Spleen (tissue), 11 donors: ENCODE data around the gene OMG. TPM values are rescaled to one million over a fixed set of nuclear protein-coding genes. Genes with fewer than 3 reads are reported as not detected.

ENCODE experiments used
- DNase-seq: peaks from one replicate; pipeline ENCODE4 v3.0.0-alpha.2; 2020
- H3K27ac ChIP-seq, 8 donors: fragments of 200-600 bp; sonication (generic) in 7 of 8; 1 replicate in 4 of 8; 2 replicates in 4 of 8; pipeline versions ENCODE4 v1.5.0 to v1.8.0; 2016 to 2021; ENCODE audit warnings: inconsistent platforms in 4 of 8, mild to moderate bottlenecking in 4 of 8, moderate library complexity in 1 of 8
- H3K27me3 ChIP-seq, 7 donors: fragments of 200-600 bp; sonication (generic) in 6 of 7; replicated peaks in 1 of 7; 1 replicate in 4 of 7; 2 replicates in 3 of 7; pipeline versions ENCODE4 v1.5.0 to v1.8.0; 2016 to 2021; ENCODE audit warnings: inconsistent platforms in 3 of 7, mild to moderate bottlenecking in 1 of 7
- H3K36me3 ChIP-seq, 6 donors: fragments of 200-600 bp; sonication (generic) in 5 of 6; 1 replicate in 4 of 6; 2 replicates in 2 of 6; pipeline versions ENCODE4 v1.5.0 to v1.8.0; 2016 to 2021; ENCODE audit warnings: inconsistent platforms in 2 of 6
- H3K4me1 ChIP-seq, 6 donors: fragments of 200-600 bp; sonication (generic) in 5 of 6; 1 replicate in 3 of 6; 2 replicates in 3 of 6; pipeline versions ENCODE4 v1.5.0 to v1.8.0; 2016 to 2021; ENCODE audit warnings: inconsistent platforms in 3 of 6
- H3K4me3 ChIP-seq, 8 donors: fragments of 200-600 bp; sonication (generic) in 7 of 8; 1 replicate in 4 of 8; 2 replicates in 4 of 8; pipeline versions ENCODE4 v1.5.0 to v1.8.0; 2016 to 2021; ENCODE audit warnings: inconsistent platforms in 4 of 8, mild to moderate bottlenecking in 4 of 8, moderate library complexity in 2 of 8
- H3K9me3 ChIP-seq, 8 donors: fragments of 200-600 bp; sonication (generic) in 7 of 8; 1 replicate in 4 of 8; 2 replicates in 4 of 8; pipeline versions ENCODE4 v1.5.0 to v1.8.0; 2016 to 2021; ENCODE audit warnings: inconsistent platforms in 4 of 8
- CTCF ChIP-seq, 11 experiments: fragments of 200-600 bp in 7 of 11; fragments of 450-650 bp in 4 of 11; sonication (generic) in 4 of 11; IDR thresholded peaks in 8 of 11; conservative IDR thresholded peaks in 3 of 11; 1 replicate in 7 of 11; 2 replicates in 4 of 11; pipeline versions ENCODE4 v1.4.0 to v1.8.0; 2016 to 2021; ENCODE audit warnings: antibody characterized with exemption in 11 of 11, inconsistent platforms in 4 of 11, mild to moderate bottlenecking in 1 of 11
- POLR2A ChIP-seq, 3 donors: fragments of 450-650 bp; IDR thresholded peaks; one replicate each; pipeline ENCODE4 v1.5.1; 2017; ENCODE audit warnings: antibody characterized with exemption in 3 of 3, mild to moderate bottlenecking in 1 of 3
- POLR2AphosphoS5 ChIP-seq, 3 donors: sonication (generic); formaldehyde crosslinking; IDR thresholded peaks; one replicate each; pipeline ENCODE4 v1.5.1; 2017; ENCODE audit warnings: antibody characterized with exemption in 3 of 3
- WGBS, 5 donors: extraction: QIAGEN DNeasy Blood & Tissue Kit in 3 of 5; methylation state at CpG; one replicate each; pipeline versions ENCODE4 v1.1.5 to v1.1.7; 2013 to 2018; 5-methylcytosine and 5-hydroxymethylcytosine counted together
- intact Hi-C: fragments of 100-400 bp; cut with DNase I; formaldehyde crosslinking; loops from one replicate; pipeline ENCODE4 v1.15.0; 2023; ENCODE audit warnings: low total_unique reads
- polyA plus RNA-seq, 3 donors: library from polyadenylated mRNA; stranded (reverse); fragments of 200-250 nt; gene quantifications; one replicate each; pipeline ENCODE4 v1.2.1, GENCODE V29; 2013
- total RNA-seq, 7 donors: library from RNA; depleted of rRNA in 3 of 7; stranded (reverse); fragments of >200 nt in 3 of 7; fragmentation: NEBNext Ultra II Directional in 4 of 7; extraction: Animal tissue kit (Norgen Biotek cat#: 25700) in 4 of 7; gene quantifications; one replicate each; pipeline versions ENCODE4 v1.1.0 to v1.2.1, GENCODE V29; 2016 to 2021
- donor health status: healthy with polysubstance abuse.
- donor health status: DM: no; HTN: no; CAD: no; lungs with moderate emphysema.
- donor health status: DM: no; HTN: no; CAD: no.
- donor health status: Bipolar disorder and iron deficiency.
- donor health status: healthy.
- donor health status: DM: no; HTN: no; CAD: no.
- donor health status: DM: yes; HTN: yes; CAD: no.

OMG gene
- total and polyA plus RNA-seq, 10 donors: 0.41 to 14.5 (median 4.0) TPM; not detected in 1

DNA sequence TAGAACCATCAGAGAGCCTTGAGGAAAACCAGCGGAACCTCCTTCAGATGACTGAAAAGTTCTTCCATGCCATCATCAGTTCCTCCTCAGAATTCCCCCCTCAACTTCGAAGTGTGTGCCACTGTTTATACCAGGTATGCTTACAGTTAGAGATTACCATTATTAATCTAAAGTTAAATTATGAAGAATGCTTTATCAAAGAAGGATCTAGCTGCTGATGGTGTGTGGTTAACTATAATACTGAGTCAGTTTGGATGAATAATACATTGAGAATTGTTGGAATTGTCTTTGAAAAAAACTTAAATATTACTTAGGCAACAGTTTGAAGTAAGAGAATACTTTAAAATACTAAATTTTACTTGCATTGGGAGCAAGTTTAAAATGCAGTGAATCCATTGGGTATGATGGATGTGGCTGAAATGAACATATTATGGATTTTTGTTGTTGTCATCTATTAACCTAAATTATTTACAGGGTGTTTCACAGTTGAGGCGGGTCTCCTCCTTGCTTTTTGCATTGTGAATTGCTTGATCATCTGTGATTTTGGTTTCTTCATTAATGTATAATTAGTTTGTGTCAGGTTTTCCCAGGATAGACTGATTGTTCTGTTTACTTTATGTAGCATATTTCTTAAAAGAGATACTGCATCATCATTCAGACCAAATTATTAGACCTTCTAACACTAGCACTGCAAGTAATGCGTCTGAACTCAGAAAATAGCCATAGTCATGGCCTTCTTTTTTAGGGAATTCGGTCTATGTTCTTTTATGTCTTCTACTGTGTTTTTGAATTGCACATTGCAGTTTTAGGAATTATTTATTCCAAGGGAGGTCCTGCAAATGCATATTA, 47.8 kb downstream of the OMG start:
- peak overlapping the region in 1 of 8 donors; percentile 26 for H3K27ac ChIP-seq
- WGBS, 5 donors: 93 to 98% (median 96%) methylated on average over 5 of the region's 5 CpGs
- peaks cover 0 to 39% (median 4%) of the 10 kb centered on the region in 6 donors for H3K36me3 ChIP-seq
- H3K9me3 ChIP-seq: no peaks in the 10 kb centered on the region
- no peaks in the 10 kb centered on the region for H3K27me3 ChIP-seq
- H3K4me3 ChIP-seq: no peak overlapping the region
- intact Hi-C loops: loop anchor here (10.0 kb wide), 1 partner anchor 56 kb away; no protein-coding TSS in a partner anchor
- DNase-seq: no peak
- peaks cover 0 to 28% (median 16%) of the 10 kb centered on the region in 6 donors for H3K4me1 ChIP-seq
- TF ChIP-seq POLR2AphosphoS5 (IDR thresholded peaks at IDR 0.05): no peak
- no peak for TF ChIP-seq CTCF (IDR thresholded peaks at IDR 0.05 in 8 of 11, conservative IDR thresholded peaks at IDR 0.05 in 3 of 11)
- TF ChIP-seq POLR2A (IDR thresholded peaks at IDR 0.05): no peak

Other genes with a start within 250 kb of the OMG start
- 10 to 100 TPM; 49.1 to 97.7 (median 63.8) TPM for gene NF1, start 202.3 kb downstream of the OMG start, total RNA-seq
- 1 to 10 TPM; 3.1 to 5.7 (median 4.7) TPM for gene NF1, start 202.3 kb downstream of the OMG start, polyA plus RNA-seq
- 100 to 1,000 TPM; 115 to 220 (median 166) TPM for gene EVI2B, start 16.8 kb upstream of the OMG start, total RNA-seq
- gene EVI2B, start 16.8 kb upstream of the OMG start, polyA plus RNA-seq: 100 to 1,000 TPM; 109 to 154 (median 123) TPM
- 10 to 100 TPM; 27.0 to 52.8 (median 31.9) TPM for gene EVI2A, start 24.4 kb upstream of the OMG start, total RNA-seq
- 10 to 100 TPM; 46.8 to 79.7 (median 68.0) TPM for gene EVI2A, start 24.4 kb upstream of the OMG start, polyA plus RNA-seq
- gene RAB11FIP4, start 94.4 kb upstream of the OMG start, total RNA-seq: 10 to 100 TPM; 17.8 to 25.2 (median 22.3) TPM
- 1 to 10 TPM; 5.5 to 8.9 (median 5.8) TPM for gene RAB11FIP4, start 94.4 kb upstream of the OMG start, polyA plus RNA-seq